Trophoblast cell (in vitro differentiated cells and primary cell): ENCODE measurements around the gene MRO.

Source experiments
- DNase-seq, 2 donors: peaks; one replicate each; pipeline ENCODE4 v3.0.0-alpha.2; 2016
- H2AFZ ChIP-seq: 2 replicates; pipeline ENCODE4 v1.6.1; 2013; ENCODE audit warnings: low read length, moderate library complexity, mild to moderate bottlenecking; ENCODE audit not compliant: insufficient read depth, poor library complexity
- H2AK5ac ChIP-seq: 2 replicates; pipeline ENCODE4 v1.6.1; 2013; ENCODE audit warnings: mild to moderate bottlenecking, low read length
- H2BK120ac ChIP-seq: 2 replicates; pipeline ENCODE4 v1.6.1; 2013; ENCODE audit warnings: low read length, mild to moderate bottlenecking, moderate library complexity; ENCODE audit not compliant: insufficient read depth, poor library complexity
- H2BK12ac ChIP-seq: 2 replicates; pipeline ENCODE4 v1.6.1; 2013; ENCODE audit warnings: mild to moderate bottlenecking, low read length, moderate library complexity
- H2BK5ac ChIP-seq: 2 replicates; pipeline ENCODE4 v1.6.1; 2013; ENCODE audit warnings: low read length, low read depth, moderate library complexity, mild to moderate bottlenecking; ENCODE audit not compliant: poor library complexity
- H3K14ac ChIP-seq: 2 replicates; pipeline ENCODE4 v1.6.1; 2013; ENCODE audit warnings: mild to moderate bottlenecking, low read length
- H3K18ac ChIP-seq: 2 replicates; pipeline ENCODE4 v1.6.1; 2013; ENCODE audit warnings: mild to moderate bottlenecking, low read length
- H3K23ac ChIP-seq: 2 replicates; pipeline ENCODE4 v1.6.1; 2013; ENCODE audit warnings: low read length
- H3K27ac ChIP-seq: 2 replicates; pipeline ENCODE4 v1.5.1; 2013; ENCODE audit warnings: low read depth, mild to moderate bottlenecking, inconsistent platforms, low read length, moderate library complexity
- H3K27me3 ChIP-seq: 2 replicates; pipeline ENCODE4 v1.6.1; 2013; ENCODE audit warnings: inconsistent platforms, mild to moderate bottlenecking, low read length, moderate library complexity; ENCODE audit not compliant: insufficient read depth
- H3K36me3 ChIP-seq, 2 experiments: 1 replicate in 1 of 2; 2 replicates in 1 of 2; pipeline ENCODE4 v1.6.1; 2013; ENCODE audit warnings: low read length in 2 of 2, mild to moderate bottlenecking in 2 of 2, moderate library complexity in 1 of 2; ENCODE audit not compliant: insufficient read depth in 2 of 2, control insufficient read depth in 1 of 2
- H3K4ac ChIP-seq: 2 replicates; pipeline ENCODE4 v1.6.1; 2013; ENCODE audit warnings: low read depth, mild to moderate bottlenecking, low read length, moderate library complexity
- H3K4me1 ChIP-seq, 2 experiments: 1 replicate in 1 of 2; 2 replicates in 1 of 2; pipeline ENCODE4 v1.6.1; 2013; ENCODE audit warnings: low read length in 2 of 2, mild to moderate bottlenecking in 2 of 2, moderate library complexity in 1 of 2; ENCODE audit not compliant: insufficient read depth in 2 of 2, control insufficient read depth in 1 of 2
- H3K4me2 ChIP-seq: 2 replicates; pipeline ENCODE4 v1.6.1; 2013; ENCODE audit warnings: inconsistent platforms, mild to moderate bottlenecking, low read length, moderate library complexity
- H3K4me3 ChIP-seq: 2 replicates; pipeline ENCODE4 v1.5.1; 2013; ENCODE audit warnings: mild to moderate bottlenecking, low read depth, low read length, inconsistent platforms
- H3K79me1 ChIP-seq: one replicate; pipeline ENCODE4 v1.6.1; 2013; ENCODE audit warnings: low read length
- H3K79me2 ChIP-seq: 2 replicates; pipeline ENCODE4 v1.6.1; 2013; ENCODE audit warnings: low read length, mild to moderate bottlenecking; ENCODE audit not compliant: control insufficient read depth, insufficient read depth, poor library complexity
- H3K9ac ChIP-seq: 2 replicates; pipeline ENCODE4 v1.6.1; 2013; ENCODE audit warnings: mild to moderate bottlenecking, low read length
- H3K9me3 ChIP-seq: 2 replicates; pipeline ENCODE4 v1.6.1; 2013; ENCODE audit warnings: low read depth, mild to moderate bottlenecking, control low read depth, inconsistent platforms, low read length; ENCODE audit not compliant: insufficient read depth
- H4K12ac ChIP-seq: 2 replicates; pipeline ENCODE4 v1.6.1; 2013; ENCODE audit warnings: low read depth, mild to moderate bottlenecking, low read length, moderate library complexity
- H4K8ac ChIP-seq: 2 replicates; pipeline ENCODE4 v1.6.1; 2013; ENCODE audit warnings: low read depth, mild to moderate bottlenecking, low read length, moderate library complexity
- H4K91ac ChIP-seq: one replicate; pipeline ENCODE4 v1.6.1; 2013; ENCODE audit warnings: low read depth, mild to moderate bottlenecking, low read length, moderate library complexity
- WGBS: extraction: QIAGEN DNeasy Blood & Tissue Kit; methylation state at CpG from one replicate; pipeline ENCODE4 v1.1.7; 2013; ENCODE audit warnings: missing lambda C conversion rate; ENCODE audit not compliant: insufficient read length, insufficient coverage; ENCODE audit errors: extremely low coverage; 5-methylcytosine and 5-hydroxymethylcytosine counted together

The MRO gene

GRCh38 chr18:50844960-50845359, 25.1 kb upstream of the MRO start:
- Histone ChIP-seq H3K14ac (no peak overlapping the region), H2AFZ (no peak overlapping the region), H3K9me3 (no peaks in the 10 kb centered on the region), H4K91ac (no peak overlapping the region), H3K4ac (no peak overlapping the region), H3K27ac (no peak overlapping the region), H2BK5ac (no peak overlapping the region), H3K79me1 (no peaks in the 10 kb centered on the region), H3K18ac (no peak overlapping the region), H4K12ac (no peak overlapping the region), H3K36me3 (no peaks in the 10 kb centered on the region), H3K27me3 (no peaks in the 10 kb centered on the region), H2AK5ac (no peak overlapping the region), H4K8ac (no peak overlapping the region), H3K23ac (no peak overlapping the region), H3K4me2 (no peak overlapping the region), H3K79me2 (no peaks in the 10 kb centered on the region), H3K9ac (no peak overlapping the region), H2BK12ac (no peak overlapping the region), H3K4me1 (no peaks in the 10 kb centered on the region), H3K4me3 (no peak overlapping the region), H2BK120ac (no peak overlapping the region)
- DNase-seq = no peak
- WGBS = no CpG with 5 or more reads among the region's 3 CpGs

DNA sequence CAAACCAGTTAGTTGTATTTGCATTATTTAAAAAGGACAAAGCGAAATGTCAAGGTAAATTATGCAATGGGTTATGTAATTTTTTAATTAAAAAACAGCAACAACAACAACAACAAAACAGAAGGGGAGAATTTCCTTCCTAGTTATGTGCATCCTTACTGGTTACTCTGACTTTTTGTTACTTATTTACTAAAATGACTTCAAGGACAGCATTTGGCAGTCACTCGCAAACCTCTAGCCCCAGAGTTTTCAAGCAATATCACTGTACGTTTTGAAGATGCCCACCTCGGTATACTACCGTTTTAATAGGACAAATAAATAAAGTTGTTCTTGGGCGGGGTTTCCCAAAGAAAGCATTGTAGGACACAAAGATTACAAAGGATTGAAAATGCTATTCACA, 24.7 kb upstream of the MRO start:
- Histone ChIP-seq H3K4me1 (no peaks in the 10 kb centered on the region), H3K79me1 (no peaks in the 10 kb centered on the region), H3K4me3 (no peak overlapping the region), H4K91ac (no peak overlapping the region), H2BK120ac (no peak overlapping the region), H3K4ac (no peak overlapping the region), H2AK5ac (no peak overlapping the region), H3K9ac (no peak overlapping the region), H3K9me3 (no peaks in the 10 kb centered on the region), H3K23ac (no peak overlapping the region), H3K27me3 (no peaks in the 10 kb centered on the region), H2AFZ (no peak overlapping the region), H3K36me3 (no peaks in the 10 kb centered on the region), H3K4me2 (no peak overlapping the region), H3K14ac (no peak overlapping the region), H3K27ac (no peak overlapping the region), H4K8ac (no peak overlapping the region), H3K18ac (no peak overlapping the region), H3K79me2 (no peaks in the 10 kb centered on the region), H2BK12ac (no peak overlapping the region), H2BK5ac (no peak overlapping the region), H4K12ac (no peak overlapping the region)
- no CpG with 5 or more reads among the region's 6 CpGs for WGBS
- no peak for DNase-seq

DNA sequence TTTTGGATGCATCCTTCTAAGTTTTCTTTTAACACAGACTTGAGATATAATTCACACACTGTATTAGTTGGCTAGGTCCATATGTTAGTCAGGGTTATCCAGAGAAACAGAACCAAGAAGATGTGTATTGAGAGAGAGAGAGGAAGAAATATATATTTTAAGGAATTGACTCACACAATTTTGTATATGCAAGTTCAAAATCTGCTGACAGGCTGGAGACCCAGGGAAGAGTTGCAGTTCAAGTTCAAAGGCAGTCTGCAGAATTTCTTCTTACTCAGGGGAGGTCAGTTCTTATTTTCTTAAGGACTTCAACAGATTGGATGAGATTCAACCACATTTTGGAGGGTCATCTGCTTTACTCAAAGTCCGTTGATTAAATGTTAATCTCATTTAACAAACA, 23.0 kb upstream of the MRO start:
- Histone ChIP-seq H2BK5ac (no peak overlapping the region), H3K23ac (no peak overlapping the region), H3K36me3 (no peaks in the 10 kb centered on the region), H4K12ac (no peak overlapping the region), H2AFZ (no peak overlapping the region), H4K91ac (no peak overlapping the region), H3K4me1 (no peaks in the 10 kb centered on the region), H3K27ac (no peak overlapping the region), H4K8ac (no peak overlapping the region), H2AK5ac (no peak overlapping the region), H3K27me3 (no peaks in the 10 kb centered on the region), H3K9ac (no peak overlapping the region), H3K4me2 (no peak overlapping the region), H3K18ac (no peak overlapping the region), H3K4me3 (no peak overlapping the region), H3K79me2 (no peaks in the 10 kb centered on the region), H2BK12ac (no peak overlapping the region), H3K4ac (no peak overlapping the region), H3K14ac (no peak overlapping the region), H3K79me1 (no peaks in the 10 kb centered on the region), H2BK120ac (no peak overlapping the region), H3K9me3 (no peaks in the 10 kb centered on the region)
- WGBS = no CpG with 5 or more reads among the region's 1 CpG
- no peak for DNase-seq

DNA sequence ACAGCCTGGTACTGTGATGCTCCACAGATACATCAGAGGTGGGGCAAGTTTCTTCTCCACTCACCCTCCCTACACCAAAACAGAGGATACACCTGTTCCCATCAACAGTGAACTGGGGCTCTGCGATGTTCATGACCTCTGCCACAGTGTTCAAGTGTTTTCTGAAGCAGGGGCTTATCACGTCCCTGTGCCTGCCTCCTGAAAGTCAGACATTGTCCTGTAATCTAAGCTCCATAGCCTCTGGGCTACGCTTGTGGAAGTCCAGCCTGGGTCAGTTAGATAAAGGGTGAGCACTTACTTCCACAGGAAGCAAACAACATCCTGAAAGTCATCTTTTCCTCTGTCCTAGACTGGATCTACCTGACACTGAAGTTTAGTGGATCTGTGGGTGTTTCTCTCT, 20.2 kb upstream of the MRO start:
- H4K91ac ChIP-seq = no peak overlapping the region
- no peak overlapping the region for H4K8ac ChIP-seq
- H3K79me2 ChIP-seq = no peaks in the 10 kb centered on the region
- no peak overlapping the region for H2AK5ac ChIP-seq
- H3K27me3 ChIP-seq = no peaks in the 10 kb centered on the region
- H3K36me3 ChIP-seq = no peaks in the 10 kb centered on the region
- H3K27ac ChIP-seq = no peak overlapping the region
- no peak overlapping the region for H2AFZ ChIP-seq
- no peak overlapping the region for H3K9ac ChIP-seq
- no peak overlapping the region for H2BK12ac ChIP-seq
- WGBS = no CpG with 5 or more reads among the region's 3 CpGs
- H3K79me1 ChIP-seq = no peaks in the 10 kb centered on the region
- DNase-seq = no peak
- no peak overlapping the region for H3K4me2 ChIP-seq
- H3K9me3 ChIP-seq = no peaks in the 10 kb centered on the region
- H3K4me1 ChIP-seq = no peaks in the 10 kb centered on the region
- H2BK120ac ChIP-seq = no peak overlapping the region
- H3K4ac ChIP-seq = no peak overlapping the region
- no peak overlapping the region for H3K18ac ChIP-seq
- H2BK5ac ChIP-seq = no peak overlapping the region
- H4K12ac ChIP-seq = no peak overlapping the region
- no peak overlapping the region for H3K23ac ChIP-seq
- H3K4me3 ChIP-seq = no peak overlapping the region
- no peak overlapping the region for H3K14ac ChIP-seq
